GM12872 (cell line): ENCODE measurements around the gene POLR1H.

Source experiments
- TF ChIP-seq, protein P1 (sequence below): IDR thresholded peaks from 3 replicates; pipeline ENCODE4 v1.5.1; 2011; ENCODE audit warnings: low read depth, mild to moderate bottlenecking, low read length, moderate library complexity; ENCODE audit not compliant: insufficient read depth

The POLR1H gene

GRCh38 chr6:30100154-30100553 lies 39.1 kb downstream of the POLR1H start:
- TF ChIP-seq, protein P1, sequence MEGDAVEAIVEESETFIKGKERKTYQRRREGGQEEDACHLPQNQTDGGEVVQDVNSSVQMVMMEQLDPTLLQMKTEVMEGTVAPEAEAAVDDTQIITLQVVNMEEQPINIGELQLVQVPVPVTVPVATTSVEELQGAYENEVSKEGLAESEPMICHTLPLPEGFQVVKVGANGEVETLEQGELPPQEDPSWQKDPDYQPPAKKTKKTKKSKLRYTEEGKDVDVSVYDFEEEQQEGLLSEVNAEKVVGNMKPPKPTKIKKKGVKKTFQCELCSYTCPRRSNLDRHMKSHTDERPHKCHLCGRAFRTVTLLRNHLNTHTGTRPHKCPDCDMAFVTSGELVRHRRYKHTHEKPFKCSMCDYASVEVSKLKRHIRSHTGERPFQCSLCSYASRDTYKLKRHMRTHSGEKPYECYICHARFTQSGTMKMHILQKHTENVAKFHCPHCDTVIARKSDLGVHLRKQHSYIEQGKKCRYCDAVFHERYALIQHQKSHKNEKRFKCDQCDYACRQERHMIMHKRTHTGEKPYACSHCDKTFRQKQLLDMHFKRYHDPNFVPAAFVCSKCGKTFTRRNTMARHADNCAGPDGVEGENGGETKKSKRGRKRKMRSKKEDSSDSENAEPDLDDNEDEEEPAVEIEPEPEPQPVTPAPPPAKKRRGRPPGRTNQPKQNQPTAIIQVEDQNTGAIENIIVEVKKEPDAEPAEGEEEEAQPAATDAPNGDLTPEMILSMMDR, result no peak

DNA sequence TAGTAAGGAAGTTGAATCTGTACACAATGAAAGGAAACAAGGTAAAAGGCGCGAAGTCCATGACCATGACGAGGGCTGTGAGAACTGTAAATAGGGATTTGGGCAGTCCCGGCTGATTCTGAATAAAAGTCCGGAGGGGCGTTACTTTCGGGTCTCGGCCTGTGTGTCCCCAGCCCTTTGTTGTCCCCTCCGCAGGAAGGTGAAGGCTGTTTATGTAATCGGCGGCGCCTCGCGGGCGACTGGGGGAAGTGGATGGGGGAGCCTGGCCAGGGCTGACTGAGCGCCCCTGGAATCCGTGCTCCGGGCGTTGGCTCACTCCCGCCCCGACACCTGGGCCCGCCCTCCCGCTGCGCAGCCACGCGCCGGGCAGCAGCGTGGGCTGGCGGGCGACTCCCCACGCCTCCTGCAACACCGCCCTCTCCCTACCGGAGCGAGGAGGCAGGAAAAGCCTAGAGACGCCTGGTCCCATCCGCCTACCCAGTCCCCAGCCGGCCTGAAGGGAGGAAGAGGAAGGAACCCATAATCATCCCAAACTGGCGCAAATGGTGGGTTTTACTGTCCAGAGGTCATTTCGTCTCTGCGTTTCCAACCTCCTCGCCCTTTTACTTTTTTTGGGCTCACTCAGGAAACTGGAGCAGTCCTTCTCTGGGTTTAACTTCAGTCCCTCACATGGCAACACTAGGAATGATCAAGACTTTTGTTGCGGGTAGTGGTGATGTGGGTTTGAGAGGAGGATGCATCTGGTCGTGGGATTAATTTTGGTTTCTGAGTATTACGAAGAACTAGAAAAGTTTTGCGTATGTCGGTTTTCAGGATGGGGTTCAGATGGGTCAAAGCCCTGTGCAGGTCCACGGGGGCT lies 39.7 kb downstream of the POLR1H start:
- TF ChIP-seq, protein P1, result no peak

DNA sequence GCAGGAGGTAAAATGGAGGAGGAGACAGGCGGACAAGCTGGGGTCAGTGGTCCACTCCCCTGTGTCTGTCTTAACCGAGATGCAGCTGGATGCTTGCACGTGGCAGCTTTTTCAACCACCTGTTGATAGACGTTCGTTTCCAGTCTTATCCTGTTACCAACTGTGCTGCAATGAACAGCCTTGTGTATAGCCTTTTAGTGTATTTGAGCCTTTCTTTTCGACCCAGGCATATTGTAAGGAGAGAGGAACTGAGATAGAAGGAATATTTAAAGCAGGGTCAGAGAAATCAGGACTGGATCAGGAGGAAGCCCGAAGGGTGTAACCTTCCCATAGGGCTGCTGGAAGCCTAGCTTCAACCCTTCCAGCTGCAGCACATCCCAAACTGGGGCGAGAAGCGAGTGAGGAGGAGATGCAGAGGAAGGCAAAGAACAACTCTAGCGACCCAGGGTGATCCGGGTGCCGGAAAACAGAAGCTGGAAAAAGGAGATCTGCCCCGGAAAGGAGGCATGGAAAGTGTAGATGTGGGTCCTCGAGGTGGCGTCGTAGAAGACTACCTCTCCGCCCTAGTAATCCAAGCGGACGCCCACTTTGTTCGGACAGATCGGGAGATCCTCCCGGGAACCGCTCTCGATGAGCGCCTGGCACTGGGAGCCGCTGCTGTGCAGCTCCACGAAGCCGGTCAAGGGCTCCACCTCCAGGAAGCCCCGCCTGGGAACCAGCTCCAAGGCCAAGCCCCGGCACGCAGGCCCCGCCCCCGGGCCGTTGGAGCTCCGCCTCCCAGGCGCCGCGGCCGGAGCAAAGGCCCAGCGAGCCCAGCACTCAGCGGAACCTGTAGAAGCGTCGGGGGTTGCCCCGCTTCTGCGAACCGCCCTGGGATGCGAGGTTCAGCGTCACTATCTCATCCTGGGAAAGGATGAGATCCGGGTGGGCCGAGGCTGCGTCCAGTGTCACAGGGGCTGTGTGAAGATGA lies 40.7 kb downstream of the POLR1H start:
- TF ChIP-seq, protein P1, result 0 out of 3 replicates have a peak, but pooled peaks have one; percentile 11

GRCh38 chr6:30102414-30102969 lies 41.4 kb downstream of the POLR1H start:
- TF ChIP-seq, protein P1, result no peak

DNA sequence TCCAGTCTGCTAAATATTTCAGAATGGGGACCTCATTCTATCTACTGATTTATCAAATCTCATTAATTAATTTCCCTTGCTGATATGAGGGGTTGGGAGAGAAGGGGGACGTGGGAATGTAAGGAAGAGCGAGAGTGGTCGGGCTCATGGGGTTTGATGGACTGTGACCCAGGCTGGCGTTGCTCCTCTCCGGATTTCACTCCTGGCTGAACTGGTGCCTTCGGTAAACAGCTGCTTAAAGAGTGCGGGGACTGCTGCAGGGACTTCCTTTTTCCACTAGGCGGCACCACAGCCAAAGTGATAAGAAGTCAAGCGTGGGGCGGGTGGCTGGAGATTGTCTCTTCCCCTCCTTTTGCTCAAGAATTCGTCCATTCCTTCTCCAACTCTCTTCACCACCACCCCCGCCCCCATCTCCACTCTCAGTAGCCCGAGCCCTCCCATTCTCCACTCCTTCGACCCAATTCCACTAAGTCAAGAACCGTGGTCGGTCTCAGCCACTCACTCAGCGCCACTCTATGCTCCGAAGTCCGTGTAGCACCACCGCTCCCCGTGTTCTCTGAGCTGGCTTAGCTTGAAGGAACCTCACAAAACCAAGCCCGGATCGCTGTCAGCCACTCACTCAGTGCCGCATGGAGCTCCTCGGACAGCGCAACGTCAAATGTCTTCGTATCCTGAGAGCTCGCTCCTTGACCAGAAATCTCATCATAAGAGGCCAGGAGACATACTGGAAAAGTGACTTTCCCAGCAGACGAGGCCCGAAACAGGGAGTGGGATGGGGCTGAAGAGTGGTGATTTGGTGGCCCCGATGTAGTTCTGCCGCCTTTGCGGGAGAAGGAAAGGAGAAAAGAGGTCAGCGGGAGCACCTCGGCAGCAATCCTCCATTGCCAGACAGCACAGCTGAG lies 42.2 kb downstream of the POLR1H start:
- TF ChIP-seq, protein P1, result peak; percentile 98

- TF ChIP-seq, protein P1, result no peak
Measured at GRCh38 chr6:30103872-30104179, 42.8 kb downstream of the POLR1H start.
